ENCODE data around the gene RAPGEFL1.
"Not testable (repeated sequence)": the region's sequence is repeated elsewhere in the genome, so short reads cannot be mapped to it uniquely, and the experiment has no call there.

- TF ChIP-seq CTCF, POLR2A (IDR thresholded peaks at IDR 0.05): not testable (repeated sequence)
Measured at GRCh38 chr17:40213914-40214313, 36.6 kb downstream of the RAPGEFL1 start.
